Limb (tissue), 2 donors: ENCODE data around the gene FKBP1A.

ENCODE experiments used
- DNase-seq, 2 donors: peaks; one replicate each; pipeline ENCODE4 v3.0.0-alpha.2; 2016; ENCODE audit errors: extremely low spot score in 2 of 2

Gene FKBP1A

DNA sequence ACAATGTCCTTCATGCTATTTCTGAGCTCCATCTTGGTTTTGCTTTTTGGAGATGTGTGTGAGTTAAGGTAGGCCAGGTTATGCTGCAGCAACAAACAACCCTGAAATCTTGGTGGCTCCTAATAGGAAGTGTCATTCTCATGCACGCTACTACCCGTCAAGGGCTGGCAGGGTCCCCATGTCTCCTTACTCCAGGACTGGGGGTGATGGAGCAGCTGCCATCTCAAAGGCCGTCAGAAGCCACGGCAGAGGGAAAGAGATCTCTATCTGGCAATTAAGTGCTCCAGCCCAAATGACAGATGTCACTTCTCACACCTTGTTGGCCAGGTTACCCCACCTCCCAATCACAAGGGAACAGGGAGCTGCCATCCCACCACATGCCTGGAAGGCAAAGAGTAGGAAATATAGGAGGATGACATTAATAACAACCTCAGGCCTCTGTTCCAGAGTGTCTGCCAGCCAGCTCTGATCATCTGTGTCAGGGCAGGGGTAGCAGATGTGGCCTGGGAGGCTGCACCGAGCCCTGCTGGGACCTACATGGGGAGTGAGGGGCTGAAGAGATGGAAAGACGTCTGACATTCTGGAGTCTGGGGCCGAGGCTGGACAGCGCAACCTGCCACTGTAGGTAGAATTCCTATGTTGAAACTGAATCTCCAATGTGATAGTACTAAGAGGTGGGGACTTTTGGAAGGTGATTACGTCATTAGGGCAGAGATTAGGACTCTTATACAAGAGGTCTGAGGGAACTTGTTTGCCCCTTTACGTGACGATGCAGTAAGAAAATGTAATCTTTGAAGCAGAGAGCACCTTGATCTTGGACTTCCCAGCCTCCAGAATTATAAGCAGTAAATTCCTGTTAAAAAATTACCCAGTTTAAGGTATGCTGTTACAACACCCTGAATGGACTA is 59.1 kb downstream of the FKBP1A start:
- DNase-seq, result no peak

DNA sequence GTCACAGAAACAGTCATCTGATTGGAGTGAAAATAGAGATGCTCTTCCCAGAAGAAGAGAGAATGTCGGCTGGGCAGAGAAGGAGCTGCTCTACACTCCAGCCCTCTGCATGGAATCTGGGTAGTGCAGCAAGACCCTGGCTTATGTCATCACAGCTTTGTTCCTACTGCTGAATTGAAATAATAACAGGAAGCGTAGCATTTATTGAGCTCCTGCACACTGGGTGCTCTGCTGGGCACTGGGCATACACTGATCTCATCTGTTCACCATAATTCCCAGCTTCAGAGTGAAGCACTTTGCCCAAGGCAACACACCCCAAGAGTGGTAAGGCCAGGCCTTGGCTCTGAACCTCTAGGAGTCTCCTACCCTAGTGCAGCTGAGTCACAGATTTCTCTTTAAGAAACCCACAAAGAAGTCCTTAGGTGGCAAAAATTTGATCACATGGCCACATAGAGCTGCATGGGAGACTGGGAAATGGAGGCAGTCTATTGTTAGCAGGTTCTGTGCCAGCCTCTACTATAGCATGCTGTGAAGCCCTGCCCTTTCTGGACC is 60.0 kb downstream of the FKBP1A start:
- no peak for DNase-seq

DNA sequence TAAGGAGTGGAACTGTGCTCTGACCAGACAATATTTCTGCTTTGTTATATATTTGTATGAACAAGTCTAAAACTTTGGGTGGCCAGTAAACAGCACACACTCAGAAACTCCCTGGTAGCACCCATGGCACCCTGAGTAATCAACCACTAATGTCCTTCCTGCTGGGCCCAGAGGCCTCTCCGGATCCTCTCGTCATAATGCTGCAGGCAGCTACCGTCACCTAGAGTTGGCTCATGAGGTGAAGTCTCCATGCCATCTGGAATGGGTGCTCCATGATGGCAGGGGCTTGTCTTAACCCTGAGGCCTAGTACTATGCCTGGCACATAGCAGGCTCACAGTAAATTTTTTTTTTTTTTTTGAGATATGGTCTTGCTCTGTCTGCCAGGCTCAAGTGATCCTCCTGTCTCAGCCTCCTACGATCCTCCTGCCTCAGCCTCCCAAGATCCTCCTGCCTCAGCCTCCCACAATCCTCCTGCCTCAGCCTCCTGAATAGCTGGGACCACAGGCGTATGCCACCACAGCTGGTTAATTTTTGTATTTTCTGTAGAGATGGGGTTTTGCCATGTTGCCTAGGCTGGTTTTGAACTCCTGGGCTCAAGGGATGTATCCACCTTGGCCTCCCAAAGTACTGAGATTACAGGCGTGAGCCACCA is 60.9 kb downstream of the FKBP1A start:
- DNase-seq, result no peak

DNA sequence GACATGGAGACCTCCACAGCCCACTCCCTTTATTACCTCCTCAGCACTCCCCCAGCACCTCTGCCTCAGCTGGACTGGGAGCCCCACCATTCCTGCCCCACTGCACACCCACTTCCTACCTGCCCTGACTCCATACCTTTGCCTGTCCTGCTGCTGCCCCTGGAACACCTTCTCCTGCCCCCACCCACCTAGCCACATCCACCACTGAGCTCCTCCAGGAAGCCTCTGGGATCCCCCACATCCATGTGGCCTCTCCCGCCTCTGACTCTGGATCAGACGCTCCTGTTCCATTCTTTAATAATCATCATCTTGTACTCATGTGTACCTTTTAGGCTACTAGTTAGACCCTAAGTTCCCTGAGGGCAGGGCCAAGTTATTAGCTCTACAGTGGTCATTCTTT is 61.8 kb downstream of the FKBP1A start:
- DNase-seq, result no peak

DNA sequence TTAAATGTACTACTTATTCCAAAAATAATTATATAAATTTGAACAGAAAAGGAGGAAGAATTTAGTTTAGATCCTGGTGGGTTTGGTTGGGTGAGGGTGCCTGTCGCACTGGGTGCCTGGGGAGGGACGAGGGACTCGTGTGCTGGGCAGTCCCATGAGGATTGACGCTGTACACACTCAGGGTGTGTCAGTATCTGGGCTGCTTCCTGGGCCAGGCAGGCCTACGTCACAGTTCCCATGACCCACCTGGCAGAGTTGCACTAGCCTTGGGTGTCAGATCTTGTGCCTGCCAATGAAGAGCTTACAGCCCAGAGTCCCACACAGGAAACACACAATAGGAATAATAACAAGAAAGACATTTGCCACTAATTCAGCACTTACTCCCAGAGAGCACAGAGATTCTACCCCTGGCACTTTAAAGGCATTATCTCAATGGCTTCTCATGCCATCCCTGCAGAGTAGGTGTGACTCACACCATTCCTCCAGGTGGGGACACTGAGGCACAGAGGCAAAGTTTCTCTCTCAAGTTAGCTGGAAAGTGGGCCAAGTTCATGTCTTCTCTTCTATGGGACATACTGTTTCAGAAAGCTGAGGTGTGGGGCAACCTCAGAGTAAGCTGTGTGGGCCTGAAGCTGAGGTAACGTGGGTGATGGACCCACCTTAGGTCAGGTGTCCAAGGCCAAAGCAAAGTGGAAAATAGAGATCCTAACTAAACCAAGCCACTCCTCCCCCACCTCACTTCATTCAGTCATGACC is 62.6 kb downstream of the FKBP1A start:
- no peak for DNase-seq

DNA sequence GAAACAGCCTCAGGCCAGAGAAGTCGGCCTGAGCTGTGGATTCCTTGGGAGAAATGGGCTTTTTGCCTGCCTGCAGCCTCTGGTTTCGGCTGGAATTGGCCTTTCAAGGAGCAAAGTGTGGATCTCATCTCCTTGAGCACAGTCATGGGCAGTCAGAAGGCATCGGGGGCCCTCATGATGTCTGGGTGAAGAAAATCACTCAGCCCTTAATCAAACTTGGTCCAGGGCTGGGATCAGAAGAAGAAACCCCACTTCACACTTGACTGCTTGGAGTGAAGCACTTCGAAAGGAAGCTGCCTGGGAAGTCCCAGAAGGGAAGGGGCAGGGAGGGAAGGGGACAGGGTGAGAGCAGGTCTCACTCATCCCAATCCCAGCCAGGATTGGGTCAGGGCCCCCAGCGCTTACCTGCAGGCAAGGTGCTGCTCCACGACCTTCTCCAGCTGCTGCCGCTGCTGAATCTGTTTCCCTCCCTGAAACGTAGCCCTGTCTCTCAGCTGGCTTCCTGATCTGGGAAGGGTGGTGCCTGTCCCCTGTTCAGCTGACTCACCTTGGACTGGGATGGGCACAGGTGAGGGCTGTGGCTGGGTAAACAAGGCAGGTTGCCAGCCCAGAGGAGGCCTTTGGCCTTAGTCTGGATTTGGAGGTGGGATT is 64.0 kb downstream of the FKBP1A start, which contains the start of gene SDCBP2:
SDCBP2 (minus strand) TSS at position 460 of the 651 bp plus-strand sequence. CDS start 8,723 bp downstream, outside the sequence.
- DNase-seq, result no peak

DNA sequence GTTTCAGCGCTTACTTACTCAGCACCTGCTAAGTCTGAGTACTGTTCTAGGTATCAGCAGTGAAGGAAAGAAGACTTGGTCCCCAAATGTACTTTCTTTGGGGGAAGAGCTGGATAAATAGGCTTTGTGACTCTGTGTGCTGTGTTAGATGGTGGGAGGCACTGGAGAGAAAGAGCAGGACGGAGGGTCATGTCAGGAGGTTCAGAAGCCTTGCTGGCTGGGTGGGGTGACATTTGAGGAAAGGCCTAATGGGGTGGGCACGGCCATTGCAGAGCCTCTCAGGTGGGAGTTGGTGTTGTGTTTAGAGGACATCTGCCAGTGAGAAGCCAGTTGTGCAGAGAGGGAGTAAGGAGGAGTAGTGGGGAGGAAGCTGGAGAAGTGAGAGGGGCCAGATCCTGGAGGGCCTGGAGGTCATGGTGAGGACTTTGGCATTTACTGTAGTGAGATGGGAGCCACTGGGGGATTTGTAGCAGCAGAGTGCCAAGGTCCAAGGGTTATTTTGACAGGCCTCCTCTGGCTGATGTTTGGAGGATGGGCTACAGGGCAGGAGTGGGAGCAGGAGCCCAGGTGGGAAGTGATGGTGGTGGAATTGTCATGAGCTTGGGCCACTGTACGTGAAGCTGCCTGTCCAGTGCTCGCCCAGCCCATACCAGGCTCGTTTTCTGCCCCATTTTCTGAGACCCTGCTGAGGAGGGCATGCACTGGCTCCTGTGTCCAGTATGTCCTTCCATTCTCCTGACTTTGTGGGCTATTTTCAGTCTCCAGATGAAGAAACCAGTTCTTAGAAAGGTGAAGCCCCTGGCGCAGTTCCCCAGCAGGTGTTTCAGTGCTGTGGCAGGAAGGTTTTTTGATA is 64.8 kb downstream of the FKBP1A start:
- DNase-seq, result no peak

DNA sequence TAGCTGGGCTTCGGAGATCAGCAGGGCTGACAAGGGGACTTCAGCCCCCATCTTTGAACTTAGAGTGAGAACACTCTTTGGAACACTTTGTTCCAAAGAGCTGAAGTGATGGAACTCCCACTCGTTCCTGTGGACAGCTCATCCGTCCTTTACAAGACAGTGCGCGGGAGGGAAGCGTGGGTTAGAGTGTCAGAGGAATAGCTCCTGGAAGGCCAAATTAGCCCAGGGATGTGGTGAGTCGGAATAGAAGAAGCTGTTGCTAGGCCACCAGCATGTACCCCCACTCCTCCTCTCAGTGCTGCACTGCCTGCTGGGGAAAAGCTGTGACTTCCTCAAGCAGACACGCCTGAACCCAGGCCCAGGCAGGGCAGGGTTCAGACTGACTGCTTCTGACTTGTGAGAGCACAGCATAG is 65.6 kb downstream of the FKBP1A start:
- DNase-seq, result peak in 1 of 2 donors; percentile 21

DNA sequence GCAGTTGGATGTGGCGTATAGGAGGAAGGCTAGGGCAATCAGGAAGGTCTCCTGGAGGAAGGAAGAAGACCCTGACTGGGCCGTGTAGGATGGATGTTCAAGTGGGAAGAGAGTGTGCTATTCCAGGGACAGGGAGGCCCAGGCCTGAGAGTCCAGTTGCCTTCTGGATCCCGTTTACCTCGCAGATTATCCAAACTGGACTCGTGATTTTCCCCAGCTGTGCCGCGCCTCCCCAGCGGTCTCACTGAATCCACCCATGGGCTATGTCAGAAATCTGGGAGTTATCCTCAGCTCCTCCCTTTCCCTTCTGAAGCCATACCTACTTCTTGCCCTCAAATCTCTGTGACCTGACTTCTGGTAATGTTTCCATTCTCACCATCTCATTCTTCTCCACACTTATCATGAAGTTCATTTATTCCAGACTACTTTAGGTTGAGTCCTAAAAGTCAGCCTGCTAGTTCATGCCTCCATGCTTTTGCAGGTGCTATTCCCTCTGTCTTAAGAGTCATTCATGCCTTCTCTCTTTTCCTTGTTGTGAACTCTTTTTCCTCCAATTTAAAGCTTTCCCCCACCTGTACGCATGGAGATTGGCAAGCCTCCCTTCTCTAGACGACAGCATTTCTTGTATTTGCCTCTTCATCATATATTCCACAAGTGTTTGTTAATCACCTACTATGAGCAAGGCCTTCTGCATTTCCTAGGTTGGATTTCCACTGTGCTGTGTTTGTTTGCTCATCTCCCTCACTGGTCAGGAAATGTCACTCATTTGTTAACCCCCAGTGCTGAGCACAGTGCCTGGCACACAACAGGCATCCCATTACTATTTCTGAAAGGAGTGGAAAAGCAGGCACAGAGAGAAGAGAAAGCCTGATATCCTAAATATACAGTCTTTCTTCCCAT is 66.6 kb downstream of the FKBP1A start:
- no peak for DNase-seq

DNA sequence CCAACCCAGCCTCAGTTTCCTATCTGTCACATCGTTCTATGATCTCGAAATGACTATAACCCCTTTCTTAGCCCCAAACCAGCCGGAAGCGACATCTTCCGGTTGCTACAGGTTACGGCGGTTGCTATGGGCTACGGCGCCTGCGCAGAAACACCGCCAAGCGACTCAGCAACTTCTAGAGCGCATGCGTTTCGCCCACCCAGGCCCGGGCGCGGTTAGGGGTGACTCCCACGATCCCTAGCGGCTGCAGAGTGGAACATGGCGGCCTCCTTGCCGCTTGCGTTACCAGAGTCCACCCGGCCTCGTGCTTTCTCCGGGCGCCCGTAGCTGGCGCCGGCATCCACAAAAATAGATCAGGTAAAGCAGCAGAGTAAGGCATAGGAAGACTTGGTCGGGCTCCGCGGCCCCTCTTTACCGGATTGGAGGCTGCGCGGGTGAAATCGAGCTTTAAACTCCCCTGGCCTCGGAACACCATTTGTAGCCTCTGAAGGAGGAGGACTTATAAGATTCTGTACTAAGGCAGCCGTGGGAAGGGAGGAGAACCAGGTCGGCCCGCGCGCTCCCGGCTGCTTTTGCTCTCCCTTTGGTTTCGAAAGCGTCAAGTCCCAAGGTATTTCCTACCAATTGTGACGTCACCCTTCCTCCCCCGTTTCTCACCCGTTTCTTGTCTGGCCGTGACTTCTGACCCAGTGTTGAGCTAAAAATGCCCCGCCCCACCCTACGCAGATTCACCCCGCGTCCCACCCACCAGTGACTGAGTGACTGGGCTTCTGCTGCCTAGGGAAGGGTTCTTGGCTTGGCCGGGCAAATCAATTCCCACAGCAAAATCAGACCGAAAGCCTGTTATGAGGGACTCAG is 67.5 kb downstream of the FKBP1A start:
- DNase-seq, result peak; percentile 97 to 98

DNA sequence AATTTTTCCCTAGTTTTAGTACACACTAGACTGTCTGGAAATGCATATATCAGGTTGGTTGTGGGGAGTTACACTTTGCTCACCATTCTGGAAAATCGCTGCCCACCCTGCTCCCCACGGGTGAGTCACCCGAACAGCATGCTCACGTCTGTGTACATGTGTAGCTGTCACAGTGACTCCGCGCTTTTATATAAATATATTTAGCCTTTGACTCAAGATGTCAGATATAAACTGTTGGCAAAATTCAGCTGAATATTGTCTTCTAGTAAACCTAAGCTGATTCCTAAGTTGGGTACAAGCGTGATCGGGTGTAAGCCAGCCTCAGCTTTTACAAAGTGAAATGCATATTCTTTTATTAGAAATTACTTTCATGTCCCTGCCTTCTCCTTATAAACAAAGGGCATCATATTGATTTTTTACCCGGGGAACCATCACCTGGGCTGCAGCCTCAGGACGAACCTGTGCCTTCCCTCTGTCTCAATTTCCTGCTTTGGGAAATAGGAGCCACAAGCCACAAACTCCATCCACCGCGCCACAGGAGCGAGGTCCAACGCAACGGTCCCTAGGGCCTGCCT is 68.2 kb downstream of the FKBP1A start:
- peak in 1 of 2 donors; percentile 32 for DNase-seq

DNA sequence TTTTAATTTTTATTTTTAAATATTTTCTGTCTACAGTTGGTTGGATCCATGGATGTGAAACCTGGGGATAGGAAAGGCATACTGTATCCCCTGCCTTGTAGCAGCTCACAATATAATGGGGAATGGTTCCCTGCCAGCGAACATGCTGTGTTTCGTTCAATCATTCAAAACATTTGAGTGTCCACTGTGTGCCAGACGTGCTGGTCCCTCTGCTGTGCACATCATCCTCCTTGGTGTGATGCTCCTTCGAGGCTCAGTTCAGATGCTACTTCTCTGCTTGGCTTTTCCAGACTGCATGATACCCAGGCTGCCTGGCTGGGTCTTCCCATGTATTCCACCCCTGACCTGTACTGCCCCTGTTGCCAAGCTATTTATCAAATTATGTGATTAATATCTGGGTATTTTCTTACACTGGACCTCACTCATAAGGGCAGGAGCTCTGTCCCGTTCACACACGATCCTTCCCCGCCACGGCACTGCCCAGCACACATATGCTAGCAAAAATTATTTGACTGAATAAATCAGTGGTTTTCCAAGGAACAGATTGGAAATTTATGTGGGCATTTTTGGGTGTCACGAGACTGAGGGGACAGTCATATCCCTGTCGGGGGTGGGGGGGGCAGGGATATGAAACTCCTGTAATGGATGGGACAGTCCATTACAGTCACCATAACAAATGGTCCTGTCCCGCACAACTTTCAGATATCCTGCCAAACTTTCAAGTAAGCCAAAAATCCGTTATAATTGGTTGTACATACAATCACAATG is 68.8 kb downstream of the FKBP1A start:
- peak in 1 of 2 donors; percentile 17 for DNase-seq

DNA sequence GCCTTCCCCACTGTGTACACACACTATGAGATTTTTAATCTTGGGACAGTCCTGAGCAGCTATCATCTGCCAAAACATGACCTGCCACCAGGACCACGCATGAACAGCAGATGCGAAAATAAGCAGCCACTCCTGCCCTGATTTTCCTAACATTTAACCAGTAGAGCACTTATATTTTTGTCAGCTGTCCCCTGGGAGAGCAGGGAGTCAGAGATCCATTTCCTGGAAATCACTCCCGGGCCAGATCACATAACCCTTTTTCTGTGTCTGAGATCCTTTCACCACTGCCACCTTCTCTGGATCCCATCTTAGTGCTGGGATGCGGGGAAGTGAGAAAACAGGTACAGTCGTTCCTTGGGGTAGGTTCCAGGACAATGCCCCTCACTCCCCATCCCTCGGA is 69.6 kb downstream of the FKBP1A start:
- DNase-seq, result no peak

DNA sequence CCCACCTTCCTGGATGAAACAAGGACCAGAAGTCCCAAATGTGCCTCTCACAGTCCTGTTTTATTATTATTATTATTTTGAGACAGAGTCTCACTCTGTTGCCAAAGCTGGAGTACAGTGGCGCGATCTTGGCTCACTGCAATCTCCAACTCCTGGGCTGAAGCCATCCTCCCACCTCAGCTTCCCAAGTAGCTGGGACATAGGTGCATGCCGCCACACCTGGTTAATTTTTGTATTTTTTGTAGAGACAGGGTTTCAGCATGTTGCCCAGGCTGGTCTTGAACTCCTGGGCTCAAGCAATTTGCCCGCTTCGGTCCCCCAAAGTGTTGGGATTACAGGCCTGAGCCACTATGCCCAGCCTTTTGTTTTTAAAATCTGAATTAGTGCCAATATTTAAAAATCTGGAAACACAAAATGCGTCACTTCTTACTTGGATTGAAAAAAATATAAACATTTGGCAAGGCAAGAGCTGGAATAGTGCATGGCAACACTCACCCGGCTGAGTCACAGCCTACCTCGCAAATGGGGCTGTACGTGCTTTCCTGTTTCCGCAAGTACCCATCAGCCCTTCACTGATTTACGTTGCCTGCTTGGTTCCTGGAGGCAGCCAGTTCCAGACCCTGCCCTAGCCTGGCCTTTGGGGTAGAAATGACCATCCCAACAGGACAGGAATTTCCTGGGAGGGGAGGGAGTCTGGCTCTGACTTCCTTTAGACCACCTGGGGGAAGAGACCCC is 70.2 kb downstream of the FKBP1A start:
- DNase-seq, result no peak

DNA sequence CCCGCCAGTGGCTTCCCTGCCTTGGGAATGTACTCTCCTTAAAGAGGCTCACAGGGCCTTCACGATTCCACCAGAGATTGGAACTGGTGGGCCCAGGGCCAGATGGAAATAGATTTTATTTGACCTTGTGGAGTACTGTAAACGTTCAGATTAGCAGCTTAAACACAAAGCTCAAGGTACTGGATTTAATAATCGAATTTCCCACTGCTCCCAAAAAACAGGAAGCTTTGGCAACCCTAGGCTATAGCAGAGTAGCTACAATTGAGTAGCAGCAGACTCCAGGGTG is 71.3 kb downstream of the FKBP1A start:
- DNase-seq, result no peak

DNA sequence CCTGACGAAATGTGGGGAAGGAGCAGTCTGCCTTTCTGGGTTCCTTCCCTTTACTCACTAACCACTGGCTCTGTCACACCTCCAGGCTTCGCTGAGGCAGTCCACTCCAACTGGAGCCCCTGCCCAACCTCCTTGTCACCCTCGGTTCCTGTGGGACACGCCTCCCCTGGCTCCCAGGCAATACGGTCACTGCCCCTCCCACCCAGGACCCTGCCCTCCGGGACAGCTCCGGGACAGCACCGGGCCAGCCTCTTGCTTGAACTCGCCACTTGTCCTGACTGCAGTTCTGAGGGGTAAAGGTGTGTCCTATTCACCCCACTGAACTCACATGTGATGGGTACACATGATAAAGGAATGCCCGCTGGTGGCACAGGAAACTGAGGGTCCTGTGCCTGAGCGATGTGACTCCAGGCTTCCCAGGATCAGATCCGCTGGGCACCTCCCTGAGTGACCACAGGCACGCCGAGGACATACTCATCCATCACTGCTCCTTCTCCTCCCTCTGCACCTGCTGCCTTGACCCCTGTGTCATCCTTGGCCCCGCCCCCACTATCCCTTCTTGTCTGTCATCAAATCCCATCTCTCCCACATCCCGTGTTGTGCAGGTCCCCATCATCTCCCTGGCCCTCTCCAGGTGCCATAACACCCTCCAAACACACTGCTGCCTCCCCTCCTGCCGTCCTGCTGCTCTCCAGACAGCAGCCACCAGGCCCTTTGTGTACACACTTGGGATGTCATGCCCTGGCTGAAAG is 71.8 kb downstream of the FKBP1A start:
- DNase-seq, result no peak
